RWPE1 (cell line): Measurements from ENCODE around the gene PTK7.

Experiments
- CTCF ChIA-PET: fragments of 350-600 bp; sonication (Branson Sonifier 250); formaldehyde crosslinking; extraction: SDS; loops from one replicate; lab custom pipeline; 2021; lab: Yijun Ruan, JAX
- POLR2A ChIA-PET: fragments of 400-600 bp; formaldehyde crosslinking; extraction: SDS; loops from one replicate; lab custom pipeline; 2020; ENCODE audit warnings: antibody characterized with exemption; ENCODE audit not compliant: low non-redundant PET; lab: Yijun Ruan, JAX
- DNase-seq: peaks from one replicate; pipeline ENCODE4 v3.0.0; 2012; ENCODE audit warnings: low spot score
- H3K27ac ChIP-seq: fragments of 450-650 bp; 2 replicates; pipeline ENCODE4 v1.5.1; 2017
- CTCF ChIP-seq: fragments of 450-650 bp; conservative IDR thresholded peaks from 2 replicates; pipeline ENCODE4 v1.5.1; 2017; ENCODE audit warnings: low read depth, mild to moderate bottlenecking

The PTK7 gene

DNA sequence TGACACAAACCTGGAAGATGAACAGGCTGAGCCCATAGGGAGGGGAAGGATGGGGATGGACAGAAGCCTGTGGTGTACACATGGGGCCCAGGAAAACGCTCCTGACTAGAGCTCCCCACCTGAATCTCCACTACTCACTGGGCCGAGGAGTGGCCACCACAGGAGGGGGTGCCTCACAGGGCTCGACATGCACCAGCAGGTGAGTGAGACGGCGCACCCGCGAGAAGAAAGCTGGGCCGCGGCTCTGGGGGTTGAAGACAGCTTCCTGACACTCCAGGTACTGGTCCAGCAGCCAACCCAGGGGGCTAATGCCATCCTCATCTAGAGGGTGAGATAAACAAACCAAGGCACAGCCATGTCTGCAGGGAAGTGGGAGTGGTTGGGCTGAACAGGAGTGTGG, 32.8 kb upstream of the PTK7 start:
- no peak overlapping the region for H3K27ac ChIP-seq
- TF ChIP-seq CTCF = no peak
- ChIA-PET POLR2A (no interaction called here), CTCF (no interaction called here)
- DNase-seq = no peak

DNA sequence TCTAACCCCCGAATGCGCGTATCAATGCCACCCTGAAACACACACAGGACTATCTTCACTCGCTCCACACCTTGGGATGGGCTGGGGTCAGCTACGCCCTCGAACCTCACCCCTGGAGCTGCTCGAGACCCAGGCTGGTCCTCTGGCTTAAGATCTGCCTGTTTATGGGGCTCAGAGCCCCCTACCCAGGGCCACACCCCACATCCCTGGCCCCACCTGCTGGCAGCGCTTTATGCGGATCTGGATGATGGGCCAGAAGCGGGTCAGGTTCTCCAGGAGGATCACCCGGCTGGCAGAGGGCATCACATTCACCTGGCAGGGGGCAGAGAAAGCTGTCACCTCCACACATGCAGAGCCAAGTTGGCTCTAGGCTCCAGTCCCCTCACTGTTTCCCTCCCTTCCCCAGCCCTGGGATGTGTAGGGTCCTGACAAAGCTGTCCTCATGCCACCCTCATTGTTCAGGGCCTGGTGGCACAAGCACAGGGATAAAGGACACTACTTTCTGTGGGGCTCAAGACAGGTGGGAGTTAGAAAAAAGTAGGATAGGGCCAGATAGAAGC, 30.7 kb upstream of the PTK7 start:
- ChIA-PET POLR2A (interaction anchor here (0.6 kb wide), 1 partner anchor 11 kb away, joined by 3 read pairs; no protein-coding TSS in a partner anchor), CTCF (interaction anchor here (0.6 kb wide), 1 partner anchor 205 kb away, joined by 3 read pairs; no protein-coding TSS in a partner anchor)
- peak overlapping the region; percentile 9; the same call in 1 of the 2 replicates for H3K27ac ChIP-seq
- DNase-seq = no peak
- TF ChIP-seq CTCF = no peak

- H3K27ac ChIP-seq = no peak overlapping the region; the same call in 1 of the 2 replicates
- ChIA-PET POLR2A (no interaction called here), CTCF (no interaction called here)
- DNase-seq = no peak
- no peak for TF ChIP-seq CTCF
Observed at GRCh38 chr6:43047998-43048397, 28.1 kb upstream of the PTK7 start.

DNA sequence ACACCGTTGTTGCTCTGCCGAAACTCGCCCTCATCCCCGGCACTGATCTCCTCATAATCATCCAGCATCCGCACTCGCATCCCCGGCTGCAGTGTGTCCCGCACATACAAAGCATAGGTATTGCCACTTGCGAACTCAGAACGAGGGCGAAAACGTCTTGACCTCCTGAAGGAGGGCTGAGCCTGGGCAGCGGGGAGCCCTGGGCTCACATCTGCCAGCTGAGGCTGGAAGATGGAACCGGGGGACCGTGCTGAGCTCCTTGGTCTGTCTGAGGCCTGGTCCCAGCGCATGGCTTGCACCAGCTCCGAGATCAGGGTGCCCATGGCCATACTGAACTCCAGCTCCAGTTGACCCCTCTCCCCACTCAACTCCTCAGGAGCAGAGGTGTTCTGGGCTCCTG, 25.1 kb upstream of the PTK7 start:
- TF ChIP-seq CTCF = no peak
- ChIA-PET POLR2A (no interaction called here), CTCF (no interaction called here)
- DNase-seq = no peak
- H3K27ac ChIP-seq = no peak overlapping the region

DNA sequence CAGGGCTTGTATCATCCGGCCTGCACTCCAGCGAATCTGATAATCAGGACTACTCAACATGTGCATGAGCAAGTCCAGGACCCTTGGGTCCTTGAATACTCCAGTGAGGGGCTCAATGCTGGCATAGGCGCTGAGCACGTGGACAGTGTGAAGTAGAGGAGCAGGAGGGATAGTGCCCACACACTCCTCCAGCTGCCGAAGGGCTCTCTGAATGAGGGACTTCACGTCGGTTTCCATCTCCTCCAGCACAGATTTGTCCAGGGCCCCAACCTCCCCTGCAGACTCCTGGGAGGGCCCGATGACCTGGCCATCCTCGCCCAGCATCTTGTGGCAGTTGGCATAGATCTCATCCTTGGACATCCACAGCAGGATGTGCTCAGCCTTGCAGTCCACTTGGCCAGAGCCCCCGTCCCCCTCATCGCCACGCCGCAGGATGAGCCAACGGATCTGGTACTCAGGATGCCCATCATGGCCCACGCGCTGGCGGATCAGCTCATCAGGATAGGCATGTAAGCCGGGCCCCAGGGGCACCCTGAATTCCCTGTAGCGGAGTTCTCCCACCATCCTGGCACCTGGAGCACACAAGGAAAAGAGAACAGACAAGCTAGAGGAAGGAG, 23.8 kb upstream of the PTK7 start:
- POLR2A ChIA-PET = interaction anchor here (2.0 kb wide), 1 partner anchor 74 kb away, joined by 4 read pairs; the partner anchor contains the start of gene PEX6
- CTCF ChIA-PET = no interaction called here
- DNase-seq = no peak
- peak overlapping the region; percentile 86 for H3K27ac ChIP-seq
- TF ChIP-seq CTCF = no peak

GRCh38 chr6:43052842-43053544, 23.1 kb upstream of the PTK7 start:
- peak overlapping the region; percentile 86 for H3K27ac ChIP-seq
- peak; percentile 17 for DNase-seq
- no peak for TF ChIP-seq CTCF
- POLR2A ChIA-PET = interaction anchor here (0.9 to 2.0 kb wide), 2 partner anchors 74 to 78 kb away, joined by 3 to 4 read pairs; partner anchors contain the start of gene PEX6
- CTCF ChIA-PET = no interaction called here
